Measurements from ENCODE around the gene B3GALT6. TPM values are rescaled to one million over a fixed set of nuclear protein-coding genes. Genes with fewer than 3 reads are reported as not detected.

Gene B3GALT6
- total and polyA plus RNA-seq, 2 experiments from 2014 or later = 28.9 to 36.3 TPM

- Histone ChIP-seq H3K27me3 (peaks cover 21% of the 10 kb centered on the region), H3K9me2 (replicated peaks; ENCODE audit: insufficient read depth) (no peaks in the 10 kb centered on the region), H3K4me1 (ENCODE audit: insufficient read depth) (peaks cover 13% of the 10 kb centered on the region), H3K4me3 (no peak overlapping the region), H3K27ac (no peak overlapping the region), H3K36me3 (replicated peaks; ENCODE audit: insufficient read depth, low read depth) (no peaks in the 10 kb centered on the region), H3K9me3 (ENCODE audit: low read depth) (no peaks in the 10 kb centered on the region), H3K4me2 (no peak overlapping the region), H4K20me1 (ENCODE audit: insufficient read depth, poor library complexity, severe bottlenecking) (no peaks in the 10 kb centered on the region), H3K79me2 (no peaks in the 10 kb centered on the region), H2AFZ (no peak overlapping the region)
- WGBS (ENCODE audit: low lambda C conversion rate, missing lambda C conversion rate) = 88% methylated on average over 41 of the region's 41 CpGs
- DNase-seq (ENCODE audit: low spot score) = no peak
- TF ChIP-seq EZH2 (IDR thresholded peaks at IDR 0.05; ENCODE audit: borderline replicate concordance) (no peak), CTCF (IDR thresholded peaks at IDR 0.05; ENCODE audit: poor library complexity) (no peak), EZH2phosphoT487 (IDR thresholded peaks at IDR 0.05; ENCODE audit: low read depth, severe bottlenecking, unreplicated experiment) (no peak)
These were observed 10.6 kb downstream of the B3GALT6 start for GRCh38 chr1:1242461-1243265.

- H2AFZ ChIP-seq = no peak overlapping the region
- 94% methylated on average over 22 of the region's 23 CpGs for WGBS (ENCODE audit: low lambda C conversion rate, missing lambda C conversion rate)
- DNase-seq (ENCODE audit: low spot score) = no peak
- no peak for TF ChIP-seq CTCF (IDR thresholded peaks at IDR 0.05; ENCODE audit: poor library complexity)
- no peak for TF ChIP-seq EZH2 (IDR thresholded peaks at IDR 0.05; ENCODE audit: borderline replicate concordance)
- no peak for TF ChIP-seq EZH2phosphoT487 (IDR thresholded peaks at IDR 0.05; ENCODE audit: low read depth, severe bottlenecking, unreplicated experiment)
- no peaks in the 10 kb centered on the region for H3K79me2 ChIP-seq
- no peaks in the 10 kb centered on the region for H3K9me2 ChIP-seq (replicated peaks; ENCODE audit: insufficient read depth)
- peaks cover 7% of the 10 kb centered on the region for H3K4me1 ChIP-seq (ENCODE audit: insufficient read depth)
- H4K20me1 ChIP-seq (ENCODE audit: insufficient read depth, poor library complexity, severe bottlenecking) = no peaks in the 10 kb centered on the region
- H3K27me3 ChIP-seq = peaks cover 24% of the 10 kb centered on the region
- no peaks in the 10 kb centered on the region for H3K36me3 ChIP-seq (replicated peaks; ENCODE audit: insufficient read depth, low read depth)
- peak overlapping the region; percentile 65 for H3K4me2 ChIP-seq
- no peak overlapping the region for H3K27ac ChIP-seq
- H3K9me3 ChIP-seq (ENCODE audit: low read depth) = no peaks in the 10 kb centered on the region
- H3K4me3 ChIP-seq = no peak overlapping the region
These were observed 11.2 kb downstream of the B3GALT6 start for GRCh38 chr1:1243266-1243660.

- peaks cover 3% of the 10 kb centered on the region for H3K4me1 ChIP-seq (ENCODE audit: insufficient read depth)
- no peaks in the 10 kb centered on the region for H3K9me2 ChIP-seq (replicated peaks; ENCODE audit: insufficient read depth)
- peaks cover 24% of the 10 kb centered on the region for H3K27me3 ChIP-seq
- H3K4me2 ChIP-seq = peak overlapping the region; percentile 65
- no peaks in the 10 kb centered on the region for H4K20me1 ChIP-seq (ENCODE audit: insufficient read depth, poor library complexity, severe bottlenecking)
- no peak overlapping the region for H3K27ac ChIP-seq
- H3K9me3 ChIP-seq (ENCODE audit: low read depth) = no peaks in the 10 kb centered on the region
- 63% methylated on average over 23 of the region's 23 CpGs for WGBS (ENCODE audit: low lambda C conversion rate, missing lambda C conversion rate)
- TF ChIP-seq CTCF (IDR thresholded peaks at IDR 0.05; ENCODE audit: poor library complexity) (no peak), EZH2phosphoT487 (IDR thresholded peaks at IDR 0.05; ENCODE audit: low read depth, severe bottlenecking, unreplicated experiment) (no peak), EZH2 (IDR thresholded peaks at IDR 0.05; ENCODE audit: borderline replicate concordance) (no peak)
- no peak for DNase-seq (ENCODE audit: low spot score)
- H3K4me3 ChIP-seq = no peak overlapping the region
- no peaks in the 10 kb centered on the region for H3K79me2 ChIP-seq
- H2AFZ ChIP-seq = no peak overlapping the region
- no peaks in the 10 kb centered on the region for H3K36me3 ChIP-seq (replicated peaks; ENCODE audit: insufficient read depth, low read depth)
These were observed 11.8 kb downstream of the B3GALT6 start for GRCh38 chr1:1243807-1244191.

All from hepatocyte (in vitro differentiated cells).